ENCODE measurements around the gene SULT1C2. TPM values are rescaled to one million over a fixed set of nuclear protein-coding genes. Genes with fewer than 3 reads are reported as not detected.

Gene SULT1C2
- total and polyA plus RNA-seq, 9 of the 15 experiments (the other 6 are each of a cell fraction or from before 2014, with no cell fraction given), result 0.22 TPM; not detected in 8

GRCh38 chr2:108305901-108306300, 17.2 kb downstream of the SULT1C2 start:
- WGBS (ENCODE audit: insufficient coverage, low coverage, missing lambda C conversion rate), result 0% methylated on average over 2 of the region's 2 CpGs
- H3K27me3 ChIP-seq (ENCODE audit: control insufficient read depth in 2 of 2, insufficient read depth in 2 of 2, low read length in 2 of 2), result peaks cover 4 to 9% of the 10 kb centered on the region in 2 experiments; a peak in 3 of 5 replicates
- TF ChIP-seq DPF2 (IDR thresholded peaks at IDR 0.05), result no peak
- H3K9me3 ChIP-seq (replicated peaks; ENCODE audit: control insufficient read depth, insufficient read depth, low read depth, low read length), result no peaks in the 10 kb centered on the region
- H3K4me1 ChIP-seq (replicated peaks in 1 of 2; ENCODE audit: control insufficient read depth in 2 of 2, insufficient read depth in 2 of 2, low read length in 2 of 2), result peaks cover 0 to 1% of the 10 kb centered on the region in 2 experiments; a peak in 3 of 5 replicates
- ChIA-PET CTCF (ENCODE audit: low intra/inter-chr PET ratio) (no interaction called here), POLR2A (no interaction called here)
- in situ Hi-C loops (cut with MboI) (no loop called here), intact Hi-C loops (cut with micrococcal nuclease) (no loop called here)
- H3K27ac ChIP-seq (ENCODE audit: extremely low read depth, low read depth, low read length), result no peak overlapping the region
- BruUV-seq (replicated peaks), result no TSS peak
- no peak overlapping the region for H2AFZ ChIP-seq (ENCODE audit: low read depth, low read length)
- H4K20me1 ChIP-seq (replicated peaks; ENCODE audit: control insufficient read depth, insufficient read depth, low read length), result no peaks in the 10 kb centered on the region
- no peak overlapping the region for H3K9ac ChIP-seq (ENCODE audit: insufficient read depth in 1 of 2, low read depth in 2 of 2, low read length in 2 of 2)
- no peak for ATAC-seq
- no peak overlapping the region for H3K4me2 ChIP-seq (ENCODE audit: insufficient read depth, low read length)
- H3K4me3 ChIP-seq, result no peak overlapping the region
- no peaks in the 10 kb centered on the region for H3K36me3 ChIP-seq (ENCODE audit: control insufficient read depth, insufficient read depth, low read length)
- no peak for DNase-seq (ENCODE audit: extremely low read depth in 1 of 4, low spot score in 3 of 4)
- H3K79me2 ChIP-seq (ENCODE audit: control insufficient read depth, insufficient read depth, low read length), result no peaks in the 10 kb centered on the region
- FAIRE-seq, result no peak
- no peaks in the 10 kb centered on the region for H3K9me1 ChIP-seq (ENCODE audit: control insufficient read depth, insufficient read depth, low read length)

GRCh38 chr2:108309903-108310302, 21.2 kb downstream of the SULT1C2 start:
- Histone ChIP-seq H2AFZ (ENCODE audit: low read depth, low read length) (no peak overlapping the region), H3K9me1 (ENCODE audit: control insufficient read depth, insufficient read depth, low read length) (no peaks in the 10 kb centered on the region), H3K9ac (ENCODE audit: insufficient read depth in 1 of 2, low read depth in 2 of 2, low read length in 2 of 2) (no peak overlapping the region), H3K27ac (ENCODE audit: extremely low read depth, low read depth, low read length) (no peak overlapping the region), H3K27me3 (ENCODE audit: control insufficient read depth in 2 of 2, insufficient read depth in 2 of 2, low read length in 2 of 2) (no peaks in the 10 kb centered on the region), H3K4me2 (ENCODE audit: insufficient read depth, low read length) (no peak overlapping the region), H3K4me1 (replicated peaks in 1 of 2; ENCODE audit: control insufficient read depth in 2 of 2, insufficient read depth in 2 of 2, low read length in 2 of 2) (no peaks in the 10 kb centered on the region), H3K9me3 (replicated peaks; ENCODE audit: control insufficient read depth, insufficient read depth, low read depth, low read length) (no peaks in the 10 kb centered on the region), H3K79me2 (ENCODE audit: control insufficient read depth, insufficient read depth, low read length) (no peaks in the 10 kb centered on the region), H4K20me1 (replicated peaks; ENCODE audit: control insufficient read depth, insufficient read depth, low read length) (no peaks in the 10 kb centered on the region), H3K4me3 (no peak overlapping the region), H3K36me3 (ENCODE audit: control insufficient read depth, insufficient read depth, low read length) (no peaks in the 10 kb centered on the region)
- no peak for TF ChIP-seq ZNF384 (IDR thresholded peaks at IDR 0.05; ENCODE audit: low read depth, low read length)
- no peak for TF ChIP-seq DDX20 (tag; IDR thresholded peaks at IDR 0.05; ENCODE audit: low read depth)
- no peak for TF ChIP-seq MXI1 (IDR thresholded peaks at IDR 0.05; ENCODE audit: low read depth, low read length)
- DNase-seq (ENCODE audit: extremely low read depth in 1 of 4, low spot score in 3 of 4) (no peak), ATAC-seq (no peak), FAIRE-seq (no peak)
- no TSS peak for BruUV-seq (replicated peaks)
- POLR2A ChIA-PET, result no interaction called here
- CTCF ChIA-PET (ENCODE audit: low intra/inter-chr PET ratio), result no interaction called here
- intact Hi-C loops (cut with micrococcal nuclease) (no loop called here), in situ Hi-C loops (cut with MboI) (no loop called here)
